ENCODE data around the gene GSTM3. TPM values are rescaled to one million over a fixed set of nuclear protein-coding genes. Genes with fewer than 3 reads are reported as not detected.

Gene GSTM3
- total RNA-seq, 1 donor from 2014 or later, result 93.7 TPM

DNA sequence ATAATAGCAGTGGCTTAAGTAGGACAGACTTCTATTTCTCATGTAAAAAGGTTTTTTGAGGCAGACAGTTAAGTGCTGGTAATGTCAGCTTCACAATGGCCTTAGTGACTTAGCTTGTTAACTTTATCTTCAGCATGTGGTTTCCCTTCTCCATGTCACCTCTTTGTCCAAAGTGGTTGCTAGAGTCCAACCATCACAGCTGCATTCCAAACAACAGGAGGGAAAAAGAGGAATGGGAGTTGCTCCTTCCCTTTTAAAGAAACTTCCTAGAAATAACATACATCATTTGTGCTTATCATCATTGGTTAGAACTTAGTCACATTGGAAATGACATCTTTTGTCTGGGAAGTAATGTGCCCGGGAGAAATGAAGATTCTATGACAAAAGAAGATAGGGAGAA is 18.9 kb downstream of the GSTM3 start:
- intact Hi-C loops (cut with micrococcal nuclease), result no loop called here
- H3K4me3 ChIP-seq, result no peak overlapping the region
- H3K36me3 ChIP-seq, result no peaks in the 10 kb centered on the region
- TF ChIP-seq, protein P1, sequence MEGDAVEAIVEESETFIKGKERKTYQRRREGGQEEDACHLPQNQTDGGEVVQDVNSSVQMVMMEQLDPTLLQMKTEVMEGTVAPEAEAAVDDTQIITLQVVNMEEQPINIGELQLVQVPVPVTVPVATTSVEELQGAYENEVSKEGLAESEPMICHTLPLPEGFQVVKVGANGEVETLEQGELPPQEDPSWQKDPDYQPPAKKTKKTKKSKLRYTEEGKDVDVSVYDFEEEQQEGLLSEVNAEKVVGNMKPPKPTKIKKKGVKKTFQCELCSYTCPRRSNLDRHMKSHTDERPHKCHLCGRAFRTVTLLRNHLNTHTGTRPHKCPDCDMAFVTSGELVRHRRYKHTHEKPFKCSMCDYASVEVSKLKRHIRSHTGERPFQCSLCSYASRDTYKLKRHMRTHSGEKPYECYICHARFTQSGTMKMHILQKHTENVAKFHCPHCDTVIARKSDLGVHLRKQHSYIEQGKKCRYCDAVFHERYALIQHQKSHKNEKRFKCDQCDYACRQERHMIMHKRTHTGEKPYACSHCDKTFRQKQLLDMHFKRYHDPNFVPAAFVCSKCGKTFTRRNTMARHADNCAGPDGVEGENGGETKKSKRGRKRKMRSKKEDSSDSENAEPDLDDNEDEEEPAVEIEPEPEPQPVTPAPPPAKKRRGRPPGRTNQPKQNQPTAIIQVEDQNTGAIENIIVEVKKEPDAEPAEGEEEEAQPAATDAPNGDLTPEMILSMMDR (IDR thresholded peaks at IDR 0.05; ENCODE audit: borderline replicate concordance), result no peak
- H3K9me3 ChIP-seq (replicated peaks), result no peaks in the 10 kb centered on the region
- no peak for DNase-seq
- no peaks in the 10 kb centered on the region for H3K27me3 ChIP-seq (ENCODE audit: low read depth)
- H3K4me1 ChIP-seq, result no peaks in the 10 kb centered on the region
- H3K27ac ChIP-seq (replicated peaks), result no peak overlapping the region

DNA sequence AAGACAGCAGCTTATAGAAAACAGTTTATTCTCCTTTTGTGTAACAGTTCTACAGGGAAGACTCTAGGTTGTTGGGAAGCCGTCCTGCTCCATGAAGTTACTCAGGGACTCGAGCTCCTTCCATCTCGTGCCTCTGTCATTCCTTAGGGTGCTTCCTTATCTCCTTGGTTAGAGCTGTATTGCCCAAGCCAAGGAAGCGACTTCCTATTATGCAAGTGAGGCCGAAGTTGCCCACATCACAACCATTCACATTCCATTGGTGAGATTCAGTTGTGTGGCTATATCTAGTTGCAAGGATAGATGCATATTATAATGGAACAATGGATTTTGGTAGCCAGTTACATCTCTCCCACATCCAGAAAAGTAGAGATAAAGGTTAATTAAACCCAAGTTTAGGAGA is 19.8 kb downstream of the GSTM3 start:
- DNase-seq, result no peak
- intact Hi-C loops (cut with micrococcal nuclease), result no loop called here

DNA sequence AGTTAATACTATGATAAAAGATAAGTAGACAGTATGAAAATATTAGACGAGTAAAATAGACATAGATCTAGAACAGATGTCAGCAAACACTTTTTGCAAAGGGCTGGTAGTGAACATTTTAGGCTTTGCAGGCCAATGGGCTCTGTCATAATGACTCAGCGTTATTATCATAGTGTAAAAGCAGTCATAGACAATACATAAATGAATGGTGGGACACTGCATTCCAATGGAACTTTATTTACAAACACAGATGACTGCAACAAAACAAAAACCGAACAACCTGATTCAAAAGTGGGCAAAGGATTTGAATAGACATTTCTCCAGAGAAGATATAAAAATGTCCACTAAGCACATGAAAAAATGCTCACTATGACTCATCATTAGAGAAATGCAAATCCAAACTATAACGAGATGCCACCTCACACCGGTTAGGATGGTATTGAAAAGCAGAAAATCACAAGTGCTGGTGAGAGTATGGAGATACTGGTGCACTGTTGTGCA is 21.5 kb downstream of the GSTM3 start:
- H3K27me3 ChIP-seq (ENCODE audit: low read depth), result no peaks in the 10 kb centered on the region
- no peaks in the 10 kb centered on the region for H3K9me3 ChIP-seq (replicated peaks)
- no peak overlapping the region for H3K27ac ChIP-seq (replicated peaks)
- no peaks in the 10 kb centered on the region for H3K4me1 ChIP-seq
- H3K36me3 ChIP-seq, result no peaks in the 10 kb centered on the region
- H3K4me3 ChIP-seq, result no peak overlapping the region
- no peak for DNase-seq
- intact Hi-C loops (cut with micrococcal nuclease), result no loop called here
- TF ChIP-seq, protein P1 (IDR thresholded peaks at IDR 0.05; ENCODE audit: borderline replicate concordance), result no peak

More for the DNA sequence above, 19.8 kb downstream of the GSTM3 start:
- no peak overlapping the region for H3K27ac ChIP-seq (replicated peaks)
- H3K9me3 ChIP-seq (replicated peaks), result no peaks in the 10 kb centered on the region
- H3K4me1 ChIP-seq, result no peaks in the 10 kb centered on the region
- H3K4me3 ChIP-seq, result no peak overlapping the region
- TF ChIP-seq, protein P1 (IDR thresholded peaks at IDR 0.05; ENCODE audit: borderline replicate concordance), result no peak
- H3K27me3 ChIP-seq (ENCODE audit: low read depth), result no peaks in the 10 kb centered on the region
- H3K36me3 ChIP-seq, result no peaks in the 10 kb centered on the region

DNA sequence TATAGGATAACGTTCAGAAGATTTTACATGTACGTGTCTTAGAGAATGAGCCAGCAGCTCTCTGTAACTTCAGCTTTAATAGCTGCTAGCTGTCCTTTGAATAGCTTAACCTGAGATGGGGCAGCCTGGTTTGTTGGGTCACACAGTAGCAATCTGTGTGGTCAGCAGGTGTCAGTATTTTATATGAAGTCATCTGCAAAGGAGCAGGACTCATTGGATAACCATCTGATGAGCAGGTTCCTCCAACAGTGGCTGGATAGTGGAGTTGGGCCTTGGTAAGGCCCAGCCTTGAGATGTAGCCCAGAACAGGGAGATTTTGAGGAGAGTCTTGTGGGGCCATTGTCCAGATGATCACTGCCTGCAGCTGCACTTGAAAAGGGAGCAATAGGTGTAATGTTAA is 22.3 kb downstream of the GSTM3 start:
- no peaks in the 10 kb centered on the region for H3K27me3 ChIP-seq (ENCODE audit: low read depth)
- intact Hi-C loops (cut with micrococcal nuclease), result no loop called here
- no peak for DNase-seq
- TF ChIP-seq, protein P1 (IDR thresholded peaks at IDR 0.05; ENCODE audit: borderline replicate concordance), result peak; percentile 40
- no peak overlapping the region for H3K27ac ChIP-seq (replicated peaks)
- no peaks in the 10 kb centered on the region for H3K9me3 ChIP-seq (replicated peaks)
- no peaks in the 10 kb centered on the region for H3K4me1 ChIP-seq
- no peaks in the 10 kb centered on the region for H3K36me3 ChIP-seq
- H3K4me3 ChIP-seq, result no peak overlapping the region

DNA sequence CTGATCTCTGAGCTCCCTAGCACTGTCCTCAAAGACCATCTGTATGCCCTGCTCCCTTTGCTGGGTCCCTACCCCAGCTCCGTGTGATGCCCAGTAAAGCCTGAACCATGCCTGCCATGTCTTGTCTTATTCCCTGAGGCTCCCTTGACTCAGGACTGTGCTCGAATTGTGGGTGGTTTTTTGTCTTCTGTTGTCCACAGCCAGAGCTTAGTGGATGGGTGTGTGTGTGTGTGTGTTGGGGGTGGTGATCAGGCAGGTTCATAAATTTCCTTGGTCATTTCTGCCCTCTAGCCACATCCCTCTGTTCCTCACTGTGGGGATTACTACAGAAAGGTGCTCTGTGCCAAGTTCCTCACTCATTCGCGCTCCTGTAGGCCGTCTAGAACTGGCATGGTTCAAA is 23.1 kb downstream of the GSTM3 start:
- TF ChIP-seq, protein P1 (IDR thresholded peaks at IDR 0.05; ENCODE audit: borderline replicate concordance), result no peak
- Histone ChIP-seq H3K27me3 (ENCODE audit: low read depth) (peaks cover under 1% of the 10 kb centered on the region), H3K9me3 (replicated peaks) (no peaks in the 10 kb centered on the region), H3K27ac (replicated peaks) (no peak overlapping the region), H3K36me3 (no peaks in the 10 kb centered on the region), H3K4me1 (no peaks in the 10 kb centered on the region), H3K4me3 (no peak overlapping the region)
- DNase-seq, result no peak
- intact Hi-C loops (cut with micrococcal nuclease), result no loop called here

Measured in left ventricle myocardium inferior (tissue), 1 donor.